Thoracic aorta (tissue), 2 donors: ENCODE measurements around the gene BCR. TPM values are rescaled to one million over a fixed set of nuclear protein-coding genes. Genes with fewer than 3 reads are reported as not detected.
A peak's percentile ranks its signal among the peaks of the same experiment; 100 is the strongest.

Experiments used
- ATAC-seq: fragments of 150-250 bp; one replicate; pipeline ENCODE4 v1.8.0; 2017; ENCODE audit warnings: low read depth; ENCODE audit not compliant: insufficient number of reproducible peaks, low FRiP score
- DNase-seq: peaks from one replicate; pipeline ENCODE4 v3.0.0-alpha.2; 2020; ENCODE audit warnings: low spot score
- H3K27ac ChIP-seq, 2 donors: fragments of 200-600 bp; sonication (generic); 1 replicate in 1 of 2; 2 replicates in 1 of 2; pipeline ENCODE4 v1.5.1; 2016; ENCODE audit warnings: mild to moderate bottlenecking in 2 of 2, moderate library complexity in 2 of 2
- H3K27me3 ChIP-seq: fragments of 200-600 bp; sonication (generic); replicated peaks from 2 replicates; pipeline ENCODE4 v1.6.0; 2016; ENCODE audit warnings: mild to moderate bottlenecking; ENCODE audit not compliant: insufficient read depth
- H3K36me3 ChIP-seq: fragments of 200-600 bp; sonication (generic); one replicate; pipeline ENCODE4 v1.5.1; 2016
- H3K4me1 ChIP-seq, 2 donors: fragments of 200-600 bp; sonication (generic); 1 replicate in 1 of 2; 2 replicates in 1 of 2; pipeline versions ENCODE4 v1.5.1 to v1.6.0; 2016; ENCODE audit warnings: low read depth in 2 of 2, mild to moderate bottlenecking in 1 of 2; ENCODE audit not compliant: control insufficient read depth in 1 of 2
- H3K4me3 ChIP-seq: fragments of 200-600 bp; sonication (generic); 2 replicates; pipeline ENCODE4 v1.5.1; 2016; ENCODE audit warnings: mild to moderate bottlenecking
- H3K9me3 ChIP-seq: fragments of 200-600 bp; sonication (generic); 2 replicates; pipeline ENCODE4 v1.5.1; 2016
- CTCF ChIP-seq: fragments of 200-600 bp; sonication (generic); IDR thresholded peaks from one replicate; pipeline ENCODE4 v1.5.1; 2019; ENCODE audit warnings: antibody characterized with exemption
- total RNA-seq, 2 donors: library from RNA; depleted of rRNA; stranded (reverse); fragments of >200 nt; gene quantifications; one replicate each; pipeline versions ENCODE4 v1.1.0 to v1.2.3, GENCODE V29; 2016

BCR gene
- total RNA-seq, 2 donors from 2014 or later: 73.2 to 232 TPM

DNA sequence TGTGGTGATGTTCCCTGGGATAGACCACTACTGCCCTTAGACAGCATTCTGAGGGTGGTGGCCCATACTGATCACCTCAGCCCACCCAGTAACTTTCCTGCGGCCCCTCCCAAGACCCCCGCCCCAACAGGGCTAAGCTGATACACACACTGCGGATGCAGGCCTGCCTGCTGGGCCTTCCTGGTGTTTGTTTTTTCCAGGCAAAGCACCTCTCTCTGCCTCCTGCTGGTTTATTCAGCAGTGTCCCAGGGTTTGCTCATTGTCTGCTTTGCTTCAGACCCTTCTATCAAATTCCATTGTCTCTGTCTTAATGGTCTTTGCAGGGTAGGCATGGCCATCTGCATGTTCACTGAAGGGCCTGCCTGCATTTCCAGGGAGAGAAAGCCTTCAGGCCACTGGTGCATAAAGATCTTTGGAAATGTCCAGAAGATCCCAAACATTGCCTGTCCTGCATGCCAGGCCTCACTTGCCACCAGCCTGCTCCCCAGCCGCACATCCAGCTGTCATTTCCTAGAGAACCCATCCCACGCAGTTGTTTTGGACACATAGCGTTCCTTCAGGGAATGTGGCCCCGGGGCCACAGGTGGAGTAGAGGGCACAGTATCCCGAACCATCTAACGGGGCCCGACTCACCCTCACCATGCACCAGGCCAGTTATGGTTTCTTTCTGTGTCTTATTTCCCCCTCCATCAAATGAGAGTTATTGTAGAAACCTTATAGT is 50.2 kb downstream of the BCR start:
- no peak overlapping the region for H3K4me3 ChIP-seq
- ATAC-seq (no peak), DNase-seq (no peak)
- H3K9me3 ChIP-seq: peaks cover 10% of the 10 kb centered on the region
- peak overlapping the region in 1 of 2 donors; percentile 15 for H3K27ac ChIP-seq
- no peaks in the 10 kb centered on the region for H3K27me3 ChIP-seq
- peaks cover 3% of the 10 kb centered on the region for H3K36me3 ChIP-seq
- TF ChIP-seq CTCF: no peak
- H3K4me1 ChIP-seq: peaks cover 25 to 77% of the 10 kb centered on the region in 2 donors

- Histone ChIP-seq H3K4me3 (no peak overlapping the region), H3K27me3 (no peaks in the 10 kb centered on the region), H3K4me1 (peaks cover 25 to 77% of the 10 kb centered on the region in 2 donors), H3K27ac (peak overlapping the region; percentile 12 to 28), H3K36me3 (peaks cover 3% of the 10 kb centered on the region), H3K9me3 (peaks cover 10% of the 10 kb centered on the region)
- ATAC-seq: no peak
- no peak for TF ChIP-seq CTCF
- DNase-seq: no peak
Observed at GRCh38 chr22:23231471-23232093, 51.3 kb downstream of the BCR start.

DNA sequence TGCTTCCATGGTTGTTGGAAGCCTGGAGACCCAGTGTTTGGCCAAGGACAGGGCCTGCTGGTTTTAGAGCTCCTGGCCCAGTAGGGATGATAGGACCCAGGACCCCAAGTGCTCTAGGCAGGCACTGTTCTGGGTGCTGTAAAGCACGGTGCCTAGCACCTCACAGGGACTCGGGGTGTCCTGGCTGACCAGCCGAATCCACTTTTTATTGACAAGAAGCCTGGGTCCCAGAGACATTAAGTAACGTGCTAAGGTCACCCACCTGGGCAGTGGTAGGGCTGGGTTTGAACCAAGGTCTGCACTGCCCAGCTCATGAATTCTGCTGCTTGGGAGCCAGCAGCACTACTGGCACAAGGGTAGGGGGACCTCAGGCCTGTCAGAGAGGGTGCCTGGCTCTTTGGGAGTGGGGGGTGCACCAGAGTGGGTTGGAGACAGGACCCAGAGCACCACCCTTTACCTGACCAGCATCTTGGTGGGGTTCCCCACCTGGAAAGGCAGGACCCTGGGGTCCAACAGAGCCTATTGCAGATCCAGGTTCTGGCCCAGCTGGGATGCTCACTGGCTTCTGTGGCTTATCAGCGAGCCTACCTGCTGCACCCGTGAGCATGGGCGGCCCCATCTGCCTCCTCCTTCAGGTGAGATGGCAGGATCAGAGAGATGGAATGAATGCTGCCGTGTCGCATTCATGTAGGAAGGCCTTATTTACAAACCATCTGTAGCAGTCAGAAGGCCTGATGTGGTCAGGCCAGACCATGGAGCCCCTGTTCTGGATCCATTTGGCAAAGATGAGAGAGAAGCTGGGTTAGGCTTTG is 52.0 kb downstream of the BCR start:
- no peak for TF ChIP-seq CTCF
- Histone ChIP-seq H3K36me3 (peaks cover 3% of the 10 kb centered on the region), H3K27me3 (no peaks in the 10 kb centered on the region), H3K9me3 (peaks cover 10% of the 10 kb centered on the region), H3K27ac (peak overlapping the region; percentile 12 to 28), H3K4me1 (peaks cover 25 to 77% of the 10 kb centered on the region in 2 donors), H3K4me3 (no peak overlapping the region)
- ATAC-seq: no peak
- no peak for DNase-seq

DNA sequence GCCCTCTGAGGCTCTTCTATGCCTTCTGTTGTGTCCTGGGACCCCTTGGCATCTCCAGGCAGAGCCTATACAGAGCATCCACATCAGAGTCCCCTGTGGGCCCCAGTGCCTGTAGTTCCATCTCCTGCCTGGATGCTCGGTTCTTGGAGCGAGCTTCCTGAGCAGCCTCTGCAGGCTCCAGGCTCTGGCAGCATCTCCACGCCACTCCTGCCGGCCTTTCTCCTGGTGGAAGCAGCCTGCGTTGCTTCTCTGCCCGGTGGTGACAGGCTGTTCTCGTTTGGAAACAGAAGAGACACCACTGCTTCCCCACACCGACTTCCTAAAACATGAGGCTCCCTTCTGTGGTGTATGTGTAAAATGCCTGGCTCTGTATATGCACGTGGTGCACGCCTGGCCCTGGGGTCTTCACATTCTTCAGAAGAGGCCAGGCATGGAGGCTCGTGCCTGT is 52.8 kb downstream of the BCR start:
- Histone ChIP-seq H3K36me3 (peaks cover 3% of the 10 kb centered on the region), H3K4me3 (no peak overlapping the region), H3K4me1 (peaks cover 32 to 79% of the 10 kb centered on the region in 2 donors), H3K27me3 (no peaks in the 10 kb centered on the region), H3K9me3 (peaks cover 10% of the 10 kb centered on the region), H3K27ac (no peak overlapping the region)
- ATAC-seq (no peak), DNase-seq (no peak)
- TF ChIP-seq CTCF: no peak
